Suprapubic skin (tissue), 4 donors: ENCODE measurements around the gene HAPSTR1. TPM values are rescaled to one million over a fixed set of nuclear protein-coding genes. Genes with fewer than 3 reads are reported as not detected.
A peak's percentile ranks its signal among the peaks of the same experiment; 100 is the strongest.

Source experiments
- DNase-seq, 2 donors: peaks; one replicate each; pipeline ENCODE4 v3.0.0-alpha.2; 2019; ENCODE audit warnings: low spot score in 2 of 2
- H3K27ac ChIP-seq: fragments of 200-600 bp; sonication (generic); one replicate; pipeline ENCODE4 v1.5.1; 2019
- H3K27me3 ChIP-seq: fragments of 200-600 bp; sonication (generic); one replicate; pipeline ENCODE4 v1.5.1; 2019
- H3K36me3 ChIP-seq: fragments of 200-600 bp; sonication (generic); one replicate; pipeline ENCODE4 v1.5.1; 2019
- H3K4me1 ChIP-seq: fragments of 200-600 bp; sonication (generic); one replicate; pipeline ENCODE4 v1.5.1; 2019
- H3K4me3 ChIP-seq: fragments of 200-600 bp; sonication (generic); one replicate; pipeline ENCODE4 v1.5.1; 2019; ENCODE audit warnings: mild to moderate bottlenecking
- H3K9me3 ChIP-seq: fragments of 200-600 bp; sonication (generic); one replicate; pipeline ENCODE4 v1.5.1; 2019
- EP300 ChIP-seq: sonication (generic); formaldehyde crosslinking; IDR thresholded peaks from one replicate; pipeline ENCODE4 v1.6.1; 2017; ENCODE audit warnings: antibody characterized with exemption
- POLR2A ChIP-seq, 2 donors: fragments of 450-650 bp; IDR thresholded peaks; one replicate each; pipeline ENCODE4 v1.6.1; 2017; ENCODE audit warnings: antibody characterized with exemption in 2 of 2, mild to moderate bottlenecking in 2 of 2, moderate library complexity in 2 of 2
- POLR2AphosphoS5 ChIP-seq, 3 donors: sonication (generic); formaldehyde crosslinking; IDR thresholded peaks; one replicate each; pipeline ENCODE4 v1.6.1; 2017; ENCODE audit warnings: antibody characterized with exemption in 3 of 3
- WGBS: methylation state at CpG from one replicate; pipeline ENCODE4 v1.1.5; 2018; 5-methylcytosine and 5-hydroxymethylcytosine counted together
- total RNA-seq, 4 donors: library from RNA; depleted of rRNA; stranded (reverse); fragments of >200 nt; gene quantifications; one replicate each; pipeline ENCODE4 v1.1.0, GENCODE V29; 2016
- TF ChIP-seq, protein P1 (sequence below), 2 donors: fragments of 200-600 bp in 1 of 2; fragments of 450-650 bp in 1 of 2; sonication (generic) in 1 of 2; IDR thresholded peaks; one replicate each; pipeline ENCODE4 v1.5.1; 2016 to 2019; ENCODE audit warnings: antibody characterized with exemption in 2 of 2, mild to moderate bottlenecking in 1 of 2, moderate library complexity in 1 of 2

Gene HAPSTR1
- total RNA-seq, 4 donors from 2014 or later, result 40.4 to 52.7 (median 47.4) TPM

DNA sequence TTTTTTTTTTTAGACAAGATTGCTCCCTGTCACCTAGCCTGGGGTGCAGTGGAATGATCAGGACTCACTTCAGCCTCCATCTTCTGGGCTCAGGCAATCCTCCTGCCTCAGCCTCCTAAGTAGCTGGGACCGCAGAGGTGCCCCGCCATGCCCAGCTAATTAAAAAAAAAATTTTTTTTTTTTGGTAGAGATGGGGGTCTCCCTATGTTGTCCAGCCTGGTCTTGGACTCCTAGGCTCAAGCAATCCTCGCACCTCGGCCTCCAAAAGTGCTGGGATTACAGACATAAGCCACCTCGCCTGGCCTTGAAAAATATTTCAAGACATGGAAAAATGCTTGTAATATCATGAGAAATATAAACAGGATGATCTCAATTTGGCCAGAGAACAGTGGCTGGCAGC, 42.9 kb downstream of the HAPSTR1 start:
- TF ChIP-seq POLR2A (IDR thresholded peaks at IDR 0.05) (no peak), POLR2AphosphoS5 (IDR thresholded peaks at IDR 0.05) (no peak), EP300 (no peak)
- TF ChIP-seq, protein P1, sequence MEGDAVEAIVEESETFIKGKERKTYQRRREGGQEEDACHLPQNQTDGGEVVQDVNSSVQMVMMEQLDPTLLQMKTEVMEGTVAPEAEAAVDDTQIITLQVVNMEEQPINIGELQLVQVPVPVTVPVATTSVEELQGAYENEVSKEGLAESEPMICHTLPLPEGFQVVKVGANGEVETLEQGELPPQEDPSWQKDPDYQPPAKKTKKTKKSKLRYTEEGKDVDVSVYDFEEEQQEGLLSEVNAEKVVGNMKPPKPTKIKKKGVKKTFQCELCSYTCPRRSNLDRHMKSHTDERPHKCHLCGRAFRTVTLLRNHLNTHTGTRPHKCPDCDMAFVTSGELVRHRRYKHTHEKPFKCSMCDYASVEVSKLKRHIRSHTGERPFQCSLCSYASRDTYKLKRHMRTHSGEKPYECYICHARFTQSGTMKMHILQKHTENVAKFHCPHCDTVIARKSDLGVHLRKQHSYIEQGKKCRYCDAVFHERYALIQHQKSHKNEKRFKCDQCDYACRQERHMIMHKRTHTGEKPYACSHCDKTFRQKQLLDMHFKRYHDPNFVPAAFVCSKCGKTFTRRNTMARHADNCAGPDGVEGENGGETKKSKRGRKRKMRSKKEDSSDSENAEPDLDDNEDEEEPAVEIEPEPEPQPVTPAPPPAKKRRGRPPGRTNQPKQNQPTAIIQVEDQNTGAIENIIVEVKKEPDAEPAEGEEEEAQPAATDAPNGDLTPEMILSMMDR (IDR thresholded peaks at IDR 0.05), result no peak
- Histone ChIP-seq H3K27me3 (peaks cover 3% of the 10 kb centered on the region), H3K4me1 (peaks cover 6% of the 10 kb centered on the region), H3K36me3 (no peaks in the 10 kb centered on the region), H3K27ac (no peak overlapping the region), H3K4me3 (no peak overlapping the region), H3K9me3 (no peaks in the 10 kb centered on the region)
- peak in 1 of 2 donors; percentile 21 for DNase-seq
- 97% methylated on average over 5 of the region's 5 CpGs for WGBS

GRCh38 chr16:9134739-9135138, 43.3 kb downstream of the HAPSTR1 start:
- TF ChIP-seq EP300, result no peak
- TF ChIP-seq, protein P1 (IDR thresholded peaks at IDR 0.05), result peak in 1 of 2 donors; percentile 25
- Histone ChIP-seq H3K9me3 (no peaks in the 10 kb centered on the region), H3K4me1 (peaks cover 7% of the 10 kb centered on the region), H3K27ac (no peak overlapping the region), H3K27me3 (peaks cover 3% of the 10 kb centered on the region), H3K4me3 (no peak overlapping the region), H3K36me3 (no peaks in the 10 kb centered on the region)
- 17% methylated on average over 5 of the region's 5 CpGs for WGBS
- DNase-seq, result peak; percentile 22 to 80

DNA sequence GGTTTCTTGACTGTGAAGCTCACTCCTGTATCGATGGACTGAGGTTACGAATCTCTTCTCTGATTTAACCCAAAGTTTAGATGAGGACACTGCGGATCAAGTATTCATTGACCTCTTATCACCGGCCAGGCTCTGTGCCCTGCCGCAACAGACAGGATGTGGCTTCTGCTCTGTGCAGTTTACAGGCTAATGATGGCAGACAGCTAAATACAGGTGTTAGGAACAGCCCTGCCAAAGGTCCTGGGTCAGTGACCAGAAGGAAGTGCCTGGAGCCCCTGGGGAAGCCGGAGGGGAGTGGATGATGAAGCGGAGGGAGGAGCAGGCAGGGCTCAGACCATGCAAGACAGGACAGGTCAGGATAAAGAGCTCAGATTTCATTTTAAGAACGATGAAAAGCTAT, 44.4 kb downstream of the HAPSTR1 start:
- 45% methylated on average over 8 of the region's 8 CpGs for WGBS

GRCh38 chr16:9136596-9136995, 45.2 kb downstream of the HAPSTR1 start:
- TF ChIP-seq POLR2A (IDR thresholded peaks at IDR 0.05) (no peak), POLR2AphosphoS5 (IDR thresholded peaks at IDR 0.05) (no peak), EP300 (no peak)
- TF ChIP-seq, protein P1 (IDR thresholded peaks at IDR 0.05), result no peak
- 88% methylated on average over 13 of the region's 13 CpGs for WGBS
- H3K36me3 ChIP-seq, result no peaks in the 10 kb centered on the region

More for the DNA sequence above, 44.4 kb downstream of the HAPSTR1 start:
- DNase-seq, result peak; percentile 16 to 38
- H3K4me1 ChIP-seq, result peaks cover 7% of the 10 kb centered on the region
- no peak overlapping the region for H3K27ac ChIP-seq
- no peaks in the 10 kb centered on the region for H3K9me3 ChIP-seq
- peaks cover 3% of the 10 kb centered on the region for H3K27me3 ChIP-seq
- TF ChIP-seq POLR2A (IDR thresholded peaks at IDR 0.05), result no peak
- TF ChIP-seq, protein P1 (IDR thresholded peaks at IDR 0.05), result no peak
- TF ChIP-seq EP300, result no peak
- no peak for TF ChIP-seq POLR2AphosphoS5 (IDR thresholded peaks at IDR 0.05)
- H3K36me3 ChIP-seq, result no peaks in the 10 kb centered on the region
- no peak overlapping the region for H3K4me3 ChIP-seq

GRCh38 chr16:9138021-9138680, 46.7 kb downstream of the HAPSTR1 start:
- no peaks in the 10 kb centered on the region for H3K36me3 ChIP-seq
- TF ChIP-seq, protein P1 (IDR thresholded peaks at IDR 0.05), result no peak
- no peak for TF ChIP-seq EP300
- TF ChIP-seq POLR2A (IDR thresholded peaks at IDR 0.05), result no peak
- H3K4me3 ChIP-seq, result no peak overlapping the region
- peak in 1 of 2 donors; percentile 19 for DNase-seq
- H3K4me1 ChIP-seq, result peaks cover 7% of the 10 kb centered on the region
- no peaks in the 10 kb centered on the region for H3K9me3 ChIP-seq
- WGBS, result 82% methylated on average over 14 of the region's 14 CpGs
- H3K27ac ChIP-seq, result no peak overlapping the region
- H3K27me3 ChIP-seq, result peaks cover 3% of the 10 kb centered on the region

More at GRCh38 chr16:9136596-9136995, 45.2 kb downstream of the HAPSTR1 start:
- Histone ChIP-seq H3K4me3 (no peak overlapping the region), H3K27me3 (peaks cover 3% of the 10 kb centered on the region), H3K4me1 (peaks cover 7% of the 10 kb centered on the region), H3K9me3 (no peaks in the 10 kb centered on the region), H3K27ac (no peak overlapping the region)
- peak; percentile 26 to 33 for DNase-seq
